Activated gamma-delta T cell treated with Interleukin-2 at 50 U/mL for 16 hours (primary cell): ENCODE data around the gene APOB.

Source experiments
- DNase-seq: peaks from one replicate; pipeline ENCODE4 v3.0.0-alpha.2; 2020

Gene APOB

GRCh38 chr2:21047141-21048009 lies 3.5 kb upstream of the APOB start:
- no peak for DNase-seq

GRCh38 chr2:21046506-21046905 lies 2.6 kb upstream of the APOB start:
- no peak for DNase-seq

GRCh38 chr2:21044694-21045371 lies 960 bp upstream of the APOB start:
- DNase-seq = no peak

GRCh38 chr2:21042958-21043743 lies 722 bp downstream of the APOB start:
- DNase-seq = peak; percentile 34

GRCh38 chr2:21042708-21042957 lies 1.2 kb downstream of the APOB start:
- DNase-seq = no peak

GRCh38 chr2:21041943-21042707 lies 1.7 kb downstream of the APOB start:
- DNase-seq = no peak

GRCh38 chr2:21041462-21041861 lies 2.4 kb downstream of the APOB start:
- DNase-seq = no peak

GRCh38 chr2:21040468-21041377 lies 3.1 kb downstream of the APOB start:
- DNase-seq = no peak

GRCh38 chr2:21039979-21040467 lies 3.9 kb downstream of the APOB start:
- DNase-seq = no peak

GRCh38 chr2:21039080-21039556 lies 4.8 kb downstream of the APOB start:
- no peak for DNase-seq

- DNase-seq = no peak
Measured at GRCh38 chr2:21038403-21039073, 5.3 kb downstream of the APOB start.

GRCh38 chr2:21037671-21038108 lies 6.2 kb downstream of the APOB start:
- DNase-seq = no peak

GRCh38 chr2:21036708-21037670 lies 6.9 kb downstream of the APOB start:
- no peak for DNase-seq

GRCh38 chr2:21035974-21036707 lies 7.7 kb downstream of the APOB start:
- no peak for DNase-seq

- no peak for DNase-seq
Measured at GRCh38 chr2:21035282-21035973, 8.4 kb downstream of the APOB start.

- DNase-seq = no peak
Measured at GRCh38 chr2:21034972-21035279, 8.9 kb downstream of the APOB start.

GRCh38 chr2:21034156-21034971 lies 9.5 kb downstream of the APOB start:
- no peak for DNase-seq
